ENCODE results near the gene PFN1. TPM values are rescaled to one million over a fixed set of nuclear protein-coding genes. Genes with fewer than 3 reads are reported as not detected.

PFN1 gene
- total and polyA plus RNA-seq, 9 of the 15 experiments (the other 6 are each of a cell fraction or from before 2014, with no cell fraction given) = 60.5 to 1,479 (median 456) TPM

DNA sequence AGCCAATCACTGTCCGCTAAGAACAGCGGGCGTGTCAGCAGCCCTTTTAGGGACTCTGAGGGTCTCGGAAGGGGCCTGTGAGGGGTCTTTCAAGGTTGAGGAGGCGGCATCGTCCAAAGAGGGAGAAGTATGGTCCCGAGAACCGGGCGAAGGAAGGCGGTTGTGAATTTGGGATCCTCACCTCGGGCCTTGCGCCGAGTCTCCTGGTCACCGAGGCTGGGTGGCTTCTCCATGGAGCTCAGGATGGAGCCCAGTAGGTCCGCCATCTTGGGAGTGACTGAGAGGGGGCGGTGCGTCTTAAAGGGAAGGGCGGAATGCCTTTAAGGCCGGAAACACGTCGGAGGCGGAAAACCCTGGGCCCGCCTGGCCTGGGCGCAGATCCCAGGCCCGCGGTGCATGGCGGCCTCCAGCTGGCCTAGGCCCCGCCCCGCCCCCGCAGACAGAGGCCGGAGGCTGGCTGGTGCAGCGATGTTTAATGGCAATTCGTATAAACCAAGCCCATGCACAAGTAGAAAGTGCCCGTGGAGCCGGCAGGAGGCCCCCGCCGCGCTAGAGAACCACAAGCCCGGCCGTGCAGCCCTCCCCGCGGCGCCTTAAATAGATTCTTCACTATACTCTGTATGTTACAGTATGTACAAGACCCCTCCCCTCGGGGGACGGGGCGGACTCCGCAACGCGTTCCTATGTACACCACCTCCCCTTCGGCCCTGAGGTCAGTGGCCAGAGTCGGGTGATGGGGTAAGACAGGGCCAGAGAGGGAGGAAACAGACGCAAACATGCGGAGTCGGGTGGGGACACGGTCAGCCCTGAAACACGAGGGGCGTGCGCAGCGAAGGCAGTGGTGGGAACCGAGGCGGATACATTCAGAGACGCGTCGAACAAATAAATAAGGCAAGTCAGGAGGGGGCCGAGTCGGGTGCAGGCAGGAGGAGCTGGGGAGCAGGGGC lies 19.5 kb upstream of the PFN1 start, which contains the start of gene SPAG7 (continued):
- TF ChIP-seq ZBTB40 (IDR thresholded peaks at IDR 0.05) (0 out of 2 replicates have a peak, but pooled peaks have one; percentile 4), ZBTB40 (CRISPR knock-in tag; IDR thresholded peaks at IDR 0.05) (no peak), PURB (CRISPR knock-in tag; IDR thresholded peaks at IDR 0.05; ENCODE audit: low read depth) (no peak), POU5F1 (IDR thresholded peaks at IDR 0.05; ENCODE audit: borderline replicate concordance, low read depth, low read length, partially characterized antibody) (no peak), IRF9 (tag; IDR thresholded peaks at IDR 0.05) (no peak), ZNF274 (IDR thresholded peaks at IDR 0.05; ENCODE audit: borderline replicate concordance, low read depth, low read length) (no peak), ARID1B (IDR thresholded peaks at IDR 0.05) (no peak; the same call in 1 of the 2 replicates), FOXA3 (CRISPR knock-in tag; conservative IDR thresholded peaks at IDR 0.05 in 1 of 2, IDR thresholded peaks at IDR 0.05 in 1 of 2) (no peak), CBFB (CRISPR knock-in tag; IDR thresholded peaks at IDR 0.05) (0 out of 2 replicates have a peak, but pooled peaks have one; percentile 39), RBFOX2 (IDR thresholded peaks at IDR 0.05; ENCODE audit: low read depth, low read length) (peak; percentile 78), MEF2A (IDR thresholded peaks at IDR 0.05; ENCODE audit: control insufficient read depth, low read depth, low read length) (no peak), MBD2 (IDR thresholded peaks at IDR 0.05; ENCODE audit: borderline replicate concordance, low read depth) (no peak; the same call in 1 of the 2 replicates), RBBP5 (IDR thresholded peaks at IDR 0.05; ENCODE audit: borderline replicate concordance, insufficient read depth, low read length, poor library complexity, severe bottlenecking) (peak; percentile 26), ZBED1 (IDR thresholded peaks at IDR 0.05) (no peak), NFYB (IDR thresholded peaks at IDR 0.05; ENCODE audit: extremely low read depth, insufficient read length) (no peak), EWSR1 (IDR thresholded peaks at IDR 0.05; ENCODE audit: borderline replicate concordance, low read depth, partially characterized antibody) (no peak), KDM1A (IDR thresholded peaks at IDR 0.05) (no peak)
